OCI-LY7 (cell line): ENCODE results near the gene ZBTB7A. TPM values are rescaled to one million over a fixed set of nuclear protein-coding genes. Genes with fewer than 3 reads are reported as not detected.
"Not testable (repeated sequence)": the region's sequence is repeated elsewhere in the genome, so short reads cannot be mapped to it uniquely, and the experiment has no call there.

Source experiments
- BruUV-seq: library from RNA; stranded (reverse); fragments of 400-500 nt; replicated peaks from 2 replicates; lab custom pipeline; 2021; lab: Mats Ljungman, UMichigan
- CTCF ChIA-PET: fragments of 300-600 bp; sonication (Branson Sonifier 250); formaldehyde crosslinking; loops from one replicate; lab custom pipeline; 2022; ENCODE audit warnings: antibody characterized with exemption; ENCODE audit not compliant: unreplicated experiment; lab: Charles Lee
- POLR2A ChIA-PET: fragments of 300-600 bp; sonication (Branson Sonifier 250); formaldehyde crosslinking; loops from one replicate; lab custom pipeline; 2022; ENCODE audit warnings: antibody characterized with exemption; lab: Charles Lee
- DNase-seq: peaks from one replicate; pipeline ENCODE4 v3.0.0-alpha.2; 2015; ENCODE audit warnings: low spot score
- H2AFZ ChIP-seq: fragments of 200-600 bp; sonication (generic), shearing (Covaris generic); 2 replicates; pipeline ENCODE4 v1.6.1; 2014; ENCODE audit warnings: mild to moderate bottlenecking, antibody characterized with exemption, low read length, moderate library complexity
- H3K27ac ChIP-seq: fragments of 200-600 bp; sonication (generic); 2 replicates; pipeline ENCODE4 v1.5.1; 2014; ENCODE audit warnings: mixed run types, low read depth, mild to moderate bottlenecking, moderate library complexity, low read length, inconsistent platforms; ENCODE audit not compliant: poor library complexity, severe bottlenecking
- H3K36me3 ChIP-seq: fragments of 200-600 bp; sonication (generic); 2 replicates; pipeline ENCODE4 v1.6.1; 2014; ENCODE audit warnings: mild to moderate bottlenecking, antibody characterized with exemption, low read length, moderate library complexity, mixed read lengths; ENCODE audit not compliant: insufficient read depth
- H3K4me1 ChIP-seq: fragments of 200-600 bp; sonication (generic); 2 replicates; pipeline ENCODE4 v1.5.1; 2014; ENCODE audit warnings: mild to moderate bottlenecking, low read length; ENCODE audit not compliant: insufficient read depth, poor library complexity, severe bottlenecking
- H3K4me2 ChIP-seq: fragments of 200-600 bp; sonication (generic); 2 replicates; pipeline ENCODE4 v1.6.1; 2014; ENCODE audit warnings: mild to moderate bottlenecking, low read length
- H3K4me3 ChIP-seq: fragments of 200-600 bp; sonication (generic); 2 replicates; pipeline ENCODE4 v1.5.1; 2014; ENCODE audit warnings: mild to moderate bottlenecking, low read depth, low read length; ENCODE audit not compliant: poor library complexity, severe bottlenecking
- H3K79me2 ChIP-seq: fragments of 200-600 bp; sonication (generic); 2 replicates; pipeline ENCODE4 v1.6.1; 2016; ENCODE audit warnings: low read depth, mild to moderate bottlenecking, low read length, moderate library complexity, mixed read lengths; ENCODE audit not compliant: insufficient read depth
- H3K9me2 ChIP-seq: fragments of 200-600 bp; sonication (generic); 2 replicates; pipeline ENCODE4 v1.6.1; 2016; ENCODE audit warnings: mild to moderate bottlenecking, low read length, mixed read lengths; ENCODE audit not compliant: insufficient read depth
- H3K9me3 ChIP-seq: fragments of 200-600 bp; sonication (generic); 2 replicates; pipeline ENCODE4 v1.6.1; 2014; ENCODE audit warnings: mild to moderate bottlenecking, mixed run types, low read length, mixed read lengths
- H4K20me1 ChIP-seq: fragments of 200-600 bp; sonication (generic); 2 replicates; pipeline ENCODE4 v1.6.1; 2014; ENCODE audit warnings: mild to moderate bottlenecking, antibody characterized with exemption, low read length, moderate library complexity, mixed read lengths; ENCODE audit not compliant: insufficient read depth
- CTCF ChIP-seq: fragments of 200-600 bp; sonication (generic); conservative IDR thresholded peaks from 2 replicates; pipeline ENCODE4 v1.5.1; 2014; ENCODE audit warnings: mild to moderate bottlenecking, antibody characterized with exemption, low read length, moderate library complexity, mixed read lengths
- EZH2phosphoT487 ChIP-seq: fragments of 200-600 bp; sonication (generic); IDR thresholded peaks from 2 replicates; pipeline ENCODE4 v1.6.1; 2018; ENCODE audit warnings: low read depth, borderline replicate concordance, mild to moderate bottlenecking, mixed run types, antibody characterized with exemption, low read length, moderate library complexity, mixed read lengths
- intact Hi-C: fragments of 100-400 bp; cut with micrococcal nuclease; formaldehyde crosslinking; loops from one replicate; pipeline ENCODE4 v1.10.0; 2022; ENCODE audit not compliant: unreplicated experiment
- total RNA-seq, 2 experiments: library from RNA; depleted of rRNA in 1 of 2; stranded (reverse); fragments of >200 nt in 1 of 2; shearing (Covaris generic) in 1 of 2; gene quantifications; 2 replicates each; pipeline ENCODE4 v1.2.3, GENCODE V29; 2014 to 2022

The ZBTB7A gene
- total RNA-seq, 2 experiments from 2014 or later = 17.2 to 29.3 TPM

- CTCF ChIA-PET = interaction anchor here (0.6 to 0.9 kb wide), 3 partner anchors 15 to 266 kb away, joined by 3 to 8 read pairs (median 5); partner anchors contain the start of gene EEF2
- Histone ChIP-seq H3K9me3 (no peaks in the 10 kb centered on the region), H3K4me2 (peak within 1 kb of the TSS; percentile 99), H2AFZ (peak within 1 kb of the TSS; percentile 66), H4K20me1 (peaks cover 8% of the 10 kb centered on the region), H3K4me1 (peaks cover 14% of the 10 kb centered on the region), H3K79me2 (peaks cover 26% of the 10 kb centered on the region; the same call in 1 of the 2 replicates), H3K9me2 (no peaks in the 10 kb centered on the region), H3K27ac (peak within 1 kb of the TSS; percentile 80), H3K4me3 (peak within 1 kb of the TSS; percentile 96), H3K36me3 (peaks cover 4% of the 10 kb centered on the region; the same call in 1 of the 2 replicates)
- intact Hi-C loops = loop anchor here (1.0 kb wide), 2 partner anchors 21 to 59 kb away; partner anchors contain the start of gene ZBTB7A
- peak; percentile 98 for DNase-seq
- POLR2A ChIA-PET = interaction anchor here (0.7 kb wide), 2 partner anchors 98 to 251 kb away, joined by 3 to 4 read pairs; no protein-coding TSS in a partner anchor
- BruUV-seq = TSS peak; percentile 84
- TF ChIP-seq EZH2phosphoT487 (no peak), CTCF (0 out of 2 replicates have a peak, but pooled peaks have one; percentile 13)
Observed at GRCh38 chr19:4007021-4007835, 59.5 kb downstream of the ZBTB7A start, which contains the start of gene PIAS4. Gene PIAS4 (plus strand): TSS chr19:4007736. CDS start chr19:4007761, 25 bp downstream.

- Histone ChIP-seq H3K79me2 (peaks cover 26% of the 10 kb centered on the region; the same call in 1 of the 2 replicates), H3K4me1 (peaks cover 14% of the 10 kb centered on the region)
- DNase-seq, intact Hi-C loops, H3K9me3 ChIP-seq, H3K9me2 ChIP-seq, CTCF ChIA-PET, H4K20me1 ChIP-seq, H3K27ac ChIP-seq, H2AFZ ChIP-seq, BruUV-seq, H3K4me3 ChIP-seq, POLR2A ChIA-PET, H3K36me3 ChIP-seq, H3K4me2 ChIP-seq: not testable (repeated sequence)
Observed at GRCh38 chr19:4005436-4005835, 61.3 kb downstream of the ZBTB7A start.

GRCh38 chr19:4000798-4001197, 65.9 kb downstream of the ZBTB7A start:
- ChIA-PET POLR2A (interaction anchor here (0.7 to 1.8 kb wide), 3 partner anchors 11 to 238 kb away, joined by 4 to 6 read pairs (median 5); partner anchors contain the start of genes EEF2 and MRPL54), CTCF (interaction anchor here (0.6 kb wide), 1 partner anchor 31 kb away, joined by 5 read pairs; no protein-coding TSS in a partner anchor)
- H3K4me3 ChIP-seq, intact Hi-C loops, H4K20me1 ChIP-seq, DNase-seq, H3K27ac ChIP-seq, H3K79me2 ChIP-seq, H3K9me3 ChIP-seq, H3K9me2 ChIP-seq, H3K36me3 ChIP-seq, H3K4me1 ChIP-seq, H3K4me2 ChIP-seq, BruUV-seq, H2AFZ ChIP-seq: not testable (repeated sequence)

- H3K4me1 ChIP-seq, H3K9me3 ChIP-seq, H3K9me2 ChIP-seq, DNase-seq, BruUV-seq, H3K79me2 ChIP-seq, H3K4me3 ChIP-seq, H3K27ac ChIP-seq, H4K20me1 ChIP-seq, H3K36me3 ChIP-seq, CTCF ChIA-PET, H3K4me2 ChIP-seq, H2AFZ ChIP-seq, intact Hi-C loops, POLR2A ChIA-PET: not testable (repeated sequence)
Observed at GRCh38 chr19:3998667-3999412, 67.9 kb downstream of the ZBTB7A start.
